Right lobe of liver (tissue), 4 donors: ENCODE data around the gene SOCS7.

Experiments used
- POLR2A ChIP-seq: fragments of 450-650 bp; IDR thresholded peaks from one replicate; pipeline ENCODE4 v1.6.1; 2017; ENCODE audit warnings: antibody characterized with exemption, mild to moderate bottlenecking
- TF ChIP-seq, protein P1 (sequence below), 4 donors: fragments of 200-600 bp in 3 of 4; fragments of 450-650 bp in 1 of 4; IDR thresholded peaks; one replicate each; pipeline versions ENCODE4 v1.5.1 to v1.8.0; 2016 to 2022; ENCODE audit warnings: antibody characterized with exemption in 4 of 4, mild to moderate bottlenecking in 2 of 4
- donor health status: DM: no; HTN: no; CAD: no.
- donor health status: DM: no; HTN: no; CAD: no.
- donor health status: DM: no; HTN: yes; CAD: no.

GRCh38 chr17:38320482-38320881 is 31.2 kb upstream of the SOCS7 start:
- TF ChIP-seq, protein P1, sequence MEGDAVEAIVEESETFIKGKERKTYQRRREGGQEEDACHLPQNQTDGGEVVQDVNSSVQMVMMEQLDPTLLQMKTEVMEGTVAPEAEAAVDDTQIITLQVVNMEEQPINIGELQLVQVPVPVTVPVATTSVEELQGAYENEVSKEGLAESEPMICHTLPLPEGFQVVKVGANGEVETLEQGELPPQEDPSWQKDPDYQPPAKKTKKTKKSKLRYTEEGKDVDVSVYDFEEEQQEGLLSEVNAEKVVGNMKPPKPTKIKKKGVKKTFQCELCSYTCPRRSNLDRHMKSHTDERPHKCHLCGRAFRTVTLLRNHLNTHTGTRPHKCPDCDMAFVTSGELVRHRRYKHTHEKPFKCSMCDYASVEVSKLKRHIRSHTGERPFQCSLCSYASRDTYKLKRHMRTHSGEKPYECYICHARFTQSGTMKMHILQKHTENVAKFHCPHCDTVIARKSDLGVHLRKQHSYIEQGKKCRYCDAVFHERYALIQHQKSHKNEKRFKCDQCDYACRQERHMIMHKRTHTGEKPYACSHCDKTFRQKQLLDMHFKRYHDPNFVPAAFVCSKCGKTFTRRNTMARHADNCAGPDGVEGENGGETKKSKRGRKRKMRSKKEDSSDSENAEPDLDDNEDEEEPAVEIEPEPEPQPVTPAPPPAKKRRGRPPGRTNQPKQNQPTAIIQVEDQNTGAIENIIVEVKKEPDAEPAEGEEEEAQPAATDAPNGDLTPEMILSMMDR (IDR thresholded peaks at IDR 0.05) = no peak
- TF ChIP-seq POLR2A = no peak
